Stimulated activated CD8-positive, alpha-beta memory T cell treated with anti-CD3 and anti-CD28 coated beads, Interleukin-7, amount 100 ng/mL, for 1 hour (primary cell): Measurements from ENCODE around the gene RAD9B.
"Not testable (repeated sequence)": the region's sequence is repeated elsewhere in the genome, so short reads cannot be mapped to it uniquely, and the experiment has no call there.

Experiments
- DNase-seq, 2 donors: peaks; one replicate each; pipeline ENCODE4 v3.0.0-alpha.2; 2020; ENCODE audit warnings: low read depth in 2 of 2

RAD9B gene

DNA sequence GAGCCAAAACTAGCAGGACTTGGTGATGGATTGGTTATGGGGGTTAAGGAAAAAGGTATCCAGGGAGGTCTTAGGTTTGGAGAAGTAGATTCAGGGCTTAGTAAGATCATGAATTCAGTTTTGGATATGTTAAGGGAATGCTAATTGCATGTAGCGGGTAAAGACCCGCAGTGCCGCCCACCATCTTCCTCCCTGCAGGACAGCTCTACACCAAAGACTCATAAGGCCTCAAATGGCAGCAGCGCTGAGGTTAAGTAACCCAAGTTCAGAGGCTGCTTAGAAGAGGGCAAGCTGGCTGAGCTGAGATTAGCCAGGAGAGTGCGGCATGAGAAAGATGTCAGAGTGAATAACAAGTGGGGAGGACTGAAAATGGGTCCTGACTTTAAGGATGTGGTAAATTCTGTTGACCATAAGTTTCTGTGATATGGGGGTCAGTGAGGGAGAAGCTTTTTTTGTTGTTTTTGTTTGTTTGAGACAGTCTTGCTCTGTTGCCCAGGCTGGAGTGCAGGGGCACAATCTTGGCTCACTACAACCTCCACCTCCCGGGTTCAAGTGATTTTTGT is 26.2 kb downstream of the RAD9B start:
- no peak for DNase-seq

DNA sequence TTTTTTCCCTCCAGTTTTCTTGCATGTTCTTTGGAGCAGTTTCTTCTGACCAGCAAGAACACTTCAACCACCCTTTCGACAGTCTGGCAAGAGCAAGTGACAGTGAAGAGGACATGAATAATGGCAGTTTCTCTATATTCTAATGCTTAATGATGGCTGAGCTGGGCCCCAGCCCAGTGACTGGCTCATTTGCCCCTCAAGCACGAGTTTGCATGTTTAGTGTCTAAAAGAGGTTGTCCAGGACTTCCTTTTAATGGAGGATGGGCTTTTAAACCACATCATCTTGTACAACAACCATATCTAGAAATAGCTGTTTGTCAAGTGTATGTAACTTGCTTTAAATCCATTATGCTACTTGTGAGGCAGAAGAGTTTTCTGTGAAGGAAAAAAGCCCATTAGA is 28.4 kb downstream of the RAD9B start:
- DNase-seq = no peak

DNA sequence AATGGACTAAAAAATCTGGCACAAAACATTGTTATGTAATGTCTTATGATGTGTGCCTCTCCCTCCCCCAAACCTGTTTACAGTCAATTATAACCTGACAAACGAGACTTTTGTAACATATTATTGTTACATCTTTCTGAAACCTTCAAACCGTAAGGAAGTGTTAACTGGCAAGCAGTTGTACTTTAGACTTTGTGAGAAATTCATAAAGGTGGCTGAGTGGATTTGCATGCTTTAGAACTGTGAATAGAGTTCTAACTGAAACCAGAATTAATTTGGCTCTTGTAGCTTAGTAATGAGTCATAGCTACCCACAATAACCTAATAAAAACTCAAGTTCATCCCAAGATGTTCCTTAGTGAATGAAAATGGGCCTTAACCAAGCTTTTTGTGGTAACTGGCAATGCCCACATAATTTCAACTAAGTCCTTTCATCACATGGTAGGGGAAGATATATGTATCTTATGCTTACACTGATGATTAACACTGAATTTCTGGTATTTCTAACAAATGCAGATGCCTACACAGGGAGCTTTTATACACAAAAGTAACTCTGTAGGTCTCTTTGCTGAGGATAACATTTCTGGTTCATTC is 29.7 kb downstream of the RAD9B start:
- DNase-seq = no peak

GRCh38 chr12:110532644-110533043 is 30.5 kb downstream of the RAD9B start:
- no peak for DNase-seq

GRCh38 chr12:110533607-110534006 is 31.5 kb downstream of the RAD9B start:
- no peak for DNase-seq

DNA sequence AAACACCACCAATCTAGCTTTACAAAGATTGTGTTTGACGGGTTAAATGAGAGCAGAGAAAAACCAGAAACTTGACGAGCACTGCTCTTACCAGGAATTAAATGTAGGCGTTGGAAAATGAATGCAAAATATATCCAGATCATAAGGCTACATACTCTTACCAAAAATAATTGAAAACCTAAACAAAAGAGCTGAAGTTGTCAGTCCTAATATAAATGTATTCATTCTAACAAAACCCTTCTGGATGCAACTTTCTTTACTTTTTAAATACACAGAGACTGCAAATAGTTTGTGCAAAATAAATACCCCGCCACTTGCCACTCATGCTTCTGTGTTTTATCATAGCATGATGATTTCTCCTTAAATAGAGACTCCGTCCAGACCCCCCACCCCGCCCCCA is 32.7 kb downstream of the RAD9B start:
- DNase-seq = no peak

DNA sequence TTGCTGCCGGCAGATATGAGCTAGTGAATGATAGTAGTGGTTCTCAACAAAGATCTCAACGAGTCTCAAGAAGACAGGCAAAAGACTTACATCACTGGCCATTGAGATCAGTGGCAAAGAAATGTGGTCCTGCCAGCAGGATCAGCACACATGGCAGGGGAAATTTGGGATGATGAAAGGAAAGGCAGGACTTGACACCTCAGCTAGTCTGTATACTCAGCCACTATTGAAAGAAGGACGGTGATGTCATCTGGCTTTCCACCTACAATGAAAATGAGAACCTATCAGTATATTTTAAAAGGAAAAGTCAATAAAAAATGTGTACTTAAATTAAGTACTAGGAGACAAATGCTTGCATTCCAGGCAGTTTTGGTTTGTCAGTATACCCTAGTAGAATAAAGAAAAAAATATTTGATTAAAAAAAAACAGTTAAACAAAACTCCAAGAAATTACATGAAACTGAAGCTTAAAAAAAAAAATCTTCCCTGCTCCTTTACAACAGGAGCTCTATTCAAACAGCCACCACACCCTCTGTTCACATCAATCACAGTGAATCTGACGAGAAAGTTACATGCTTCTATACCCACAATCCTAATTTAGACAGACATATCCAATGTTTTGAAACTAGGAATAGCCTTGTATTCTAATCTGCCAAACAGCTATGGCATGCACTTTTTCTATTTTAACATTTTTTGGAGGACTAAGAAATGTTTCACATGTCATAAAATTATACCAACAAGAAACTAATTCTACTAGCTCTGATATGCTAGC is 34.9 kb downstream of the RAD9B start:
- DNase-seq = no peak

DNA sequence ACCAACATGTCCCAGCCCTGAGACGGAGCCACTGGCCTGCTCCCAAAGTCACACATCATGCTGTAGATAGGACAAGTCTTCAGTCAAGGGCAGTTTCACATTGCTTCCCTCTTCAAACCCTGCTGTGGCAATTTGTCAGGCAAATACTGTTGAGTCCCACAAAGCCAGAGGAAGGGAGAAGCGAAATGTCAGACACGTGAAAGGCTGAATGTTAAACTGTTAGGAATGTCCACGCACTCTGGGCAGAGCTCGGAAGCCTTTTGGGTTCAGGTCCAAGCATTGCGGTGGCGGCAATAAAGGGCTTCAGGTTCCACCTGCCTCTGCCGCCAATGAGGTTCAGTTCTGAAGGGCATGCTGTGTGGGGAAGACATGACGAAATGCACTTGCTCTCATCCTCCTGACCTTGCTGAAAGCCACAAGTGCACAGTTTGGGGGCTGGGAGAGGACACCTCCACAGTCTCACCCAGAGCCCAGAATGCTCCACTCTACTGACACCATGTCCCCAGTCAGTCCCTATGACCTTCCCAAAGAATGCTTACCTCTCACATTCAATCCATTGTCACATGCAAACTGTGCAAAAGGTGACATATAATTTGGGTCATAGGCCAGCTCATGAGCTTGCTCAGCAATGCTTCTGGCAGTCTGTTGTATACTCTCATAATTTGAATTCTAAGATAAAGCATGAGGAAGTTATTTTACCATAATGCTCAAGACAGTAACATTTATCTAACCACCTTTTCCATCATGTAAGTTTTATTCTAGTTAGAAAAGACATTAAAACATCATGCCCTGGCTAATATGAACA is 35.7 kb downstream of the RAD9B start:
- no peak for DNase-seq

DNA sequence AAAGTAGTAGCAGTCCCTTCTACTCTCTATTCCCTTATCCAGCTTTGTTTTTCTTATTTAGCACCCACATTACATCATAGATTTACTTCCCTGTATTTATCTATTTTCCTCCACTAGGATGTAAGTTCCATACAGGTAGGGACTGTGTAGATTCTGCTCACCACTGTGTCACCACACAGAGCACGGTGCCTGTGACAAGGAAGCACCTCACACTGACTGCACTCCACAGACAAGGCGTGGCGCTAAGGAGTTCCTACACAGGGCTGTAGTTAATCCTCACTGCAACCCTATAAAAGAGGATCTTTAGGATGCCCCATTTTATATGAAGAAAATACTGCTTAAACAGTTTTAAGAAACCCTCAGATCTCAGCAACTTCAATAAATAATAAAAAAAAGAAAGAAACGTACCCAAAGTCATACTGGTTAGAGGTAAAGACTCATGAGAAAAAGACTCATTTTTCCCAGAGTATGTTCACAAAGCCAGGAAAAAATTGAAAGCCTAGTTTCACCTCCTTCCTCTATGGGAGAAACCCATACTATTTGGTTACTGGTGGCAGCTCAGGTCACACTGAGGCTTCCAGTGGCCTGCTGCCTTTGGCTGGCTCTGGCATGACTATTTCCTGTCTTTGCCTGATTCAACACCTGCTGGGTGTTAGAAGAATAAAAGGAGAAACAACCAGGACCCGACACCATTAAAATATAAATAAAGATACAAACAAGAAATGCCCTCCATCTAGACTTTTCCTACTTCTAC is 36.9 kb downstream of the RAD9B start:
- no peak for DNase-seq

GRCh38 chr12:110540048-110540447 is 37.9 kb downstream of the RAD9B start:
- no peak for DNase-seq

DNA sequence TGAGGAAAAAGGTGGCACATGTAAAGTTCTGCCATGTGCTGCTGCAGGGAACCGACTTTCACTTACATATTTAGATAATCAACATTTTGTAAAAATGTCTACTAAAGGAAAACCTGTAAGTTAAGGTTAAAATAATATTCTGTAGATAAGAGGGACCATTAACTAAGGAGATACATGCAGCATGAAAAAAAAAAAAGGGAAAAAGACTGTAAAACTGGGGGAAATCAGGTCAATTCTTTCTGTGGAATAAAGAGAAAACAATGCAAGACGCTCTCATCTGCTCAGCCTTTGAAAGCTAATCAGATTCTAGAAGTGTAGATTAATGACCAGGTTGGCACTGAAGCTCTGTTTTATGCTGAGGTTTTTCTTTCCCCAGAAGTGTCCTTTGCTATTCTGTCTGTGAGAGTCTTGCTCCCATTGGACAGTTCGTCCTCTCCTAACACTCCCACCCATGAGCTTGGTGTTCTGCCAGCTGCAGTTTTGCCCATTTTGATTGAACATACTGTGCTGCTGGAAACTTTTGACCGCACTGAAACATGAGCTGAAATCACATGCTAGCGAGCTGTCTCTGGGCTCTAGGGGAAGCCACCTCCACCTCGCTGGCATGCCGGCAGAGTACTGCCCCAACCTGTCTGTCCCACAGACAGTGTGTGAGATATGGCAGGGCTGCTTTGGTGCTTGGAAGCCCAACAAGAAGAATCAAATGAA is 41.3 kb downstream of the RAD9B start:
- DNase-seq = no peak

DNA sequence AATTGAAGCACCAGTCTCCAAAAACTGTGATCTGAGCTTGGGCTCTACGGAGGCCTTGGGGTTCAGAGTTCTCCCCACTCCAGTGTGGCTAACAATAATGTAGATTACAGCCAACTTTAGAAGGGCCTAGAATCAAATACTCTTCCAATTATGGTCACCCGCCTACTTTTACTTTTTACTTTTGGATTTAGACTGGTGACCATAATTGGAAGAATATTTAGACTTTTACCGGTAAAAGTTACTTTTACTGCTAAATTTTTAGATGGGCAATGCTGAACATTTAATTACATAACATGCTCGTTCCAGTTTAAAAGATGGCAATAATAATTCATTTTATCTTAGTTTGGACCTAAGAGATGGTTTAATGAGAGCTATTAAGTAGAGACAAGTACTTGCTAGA is 41.8 kb downstream of the RAD9B start:
- no peak for DNase-seq

- not testable (repeated sequence) for DNase-seq
These were observed 43.1 kb downstream of the RAD9B start for GRCh38 chr12:110545259-110545658.

DNA sequence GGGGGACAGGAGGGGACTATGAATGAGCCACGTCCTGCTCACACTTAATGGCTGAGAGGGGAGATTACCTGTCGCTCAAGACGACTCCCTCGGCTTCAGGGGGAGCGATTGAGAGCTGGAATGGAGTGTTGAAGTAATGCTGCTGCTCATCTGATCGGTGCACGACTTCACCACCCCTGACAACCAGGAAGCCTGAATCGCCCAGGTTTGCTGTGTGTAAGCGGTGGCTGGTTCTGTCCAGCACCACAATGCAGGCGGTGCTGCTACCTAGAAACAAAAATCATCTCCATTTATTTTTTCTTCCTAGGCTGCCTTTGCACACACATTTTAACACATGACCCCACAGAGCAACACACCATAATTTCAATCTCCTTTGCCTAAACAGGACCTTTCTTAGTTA is 43.7 kb downstream of the RAD9B start:
- no peak for DNase-seq

DNA sequence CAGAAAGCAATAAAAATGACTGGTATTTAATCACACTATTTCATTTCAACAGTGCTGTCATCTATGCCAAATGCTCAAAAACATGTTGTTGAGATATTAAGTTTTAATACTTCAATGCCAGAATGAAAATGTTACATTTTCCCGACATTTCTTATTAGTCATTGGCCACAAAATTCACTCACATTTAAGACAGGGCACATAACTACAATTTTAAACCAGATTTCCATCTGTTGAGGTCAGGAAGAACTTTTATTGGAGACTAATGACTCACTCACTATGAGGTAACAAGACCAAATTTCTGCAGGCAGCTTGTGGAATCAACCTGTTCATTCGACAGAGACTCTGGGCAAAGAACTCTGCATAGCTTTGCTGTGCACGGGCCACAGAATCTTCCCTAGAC is 44.2 kb downstream of the RAD9B start:
- DNase-seq = no peak

DNA sequence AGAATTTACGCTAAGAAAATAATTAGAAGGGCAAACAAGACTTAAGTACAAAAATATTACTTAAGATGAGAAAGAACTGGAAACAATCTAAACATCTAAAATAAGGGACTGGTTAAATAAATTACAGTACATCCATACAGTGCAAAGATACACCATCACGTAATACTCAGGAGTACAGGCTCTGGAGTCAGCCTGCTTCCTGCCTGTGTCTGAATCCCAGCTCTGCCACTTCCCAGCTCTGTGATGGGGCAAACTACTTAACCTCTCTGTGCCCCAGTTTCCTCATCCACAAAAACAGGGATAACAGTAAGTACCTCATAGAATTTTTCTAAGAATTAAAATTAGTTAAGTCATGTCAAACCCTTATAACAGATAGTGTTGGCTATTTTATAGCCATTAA is 45.0 kb downstream of the RAD9B start:
- no peak for DNase-seq

DNA sequence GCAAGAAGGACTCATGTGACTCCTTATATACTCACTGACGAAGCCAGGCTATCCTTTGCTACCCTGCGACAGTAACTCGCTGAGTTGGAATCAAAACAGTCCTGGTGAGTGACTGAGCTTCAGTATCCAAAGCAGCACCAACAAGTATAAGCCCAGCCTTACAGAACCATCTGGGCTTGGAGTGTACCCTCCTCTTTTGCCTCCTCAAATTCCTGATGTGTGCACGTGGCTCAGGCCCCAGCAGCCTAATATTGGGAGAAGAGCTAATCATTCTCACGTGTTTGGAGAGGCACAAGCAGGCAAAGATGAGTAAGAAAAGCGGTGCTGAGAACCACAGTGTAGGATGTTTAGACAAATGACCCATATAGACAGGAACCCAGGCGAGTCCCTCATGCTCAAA is 46.5 kb downstream of the RAD9B start:
- no peak for DNase-seq

DNA sequence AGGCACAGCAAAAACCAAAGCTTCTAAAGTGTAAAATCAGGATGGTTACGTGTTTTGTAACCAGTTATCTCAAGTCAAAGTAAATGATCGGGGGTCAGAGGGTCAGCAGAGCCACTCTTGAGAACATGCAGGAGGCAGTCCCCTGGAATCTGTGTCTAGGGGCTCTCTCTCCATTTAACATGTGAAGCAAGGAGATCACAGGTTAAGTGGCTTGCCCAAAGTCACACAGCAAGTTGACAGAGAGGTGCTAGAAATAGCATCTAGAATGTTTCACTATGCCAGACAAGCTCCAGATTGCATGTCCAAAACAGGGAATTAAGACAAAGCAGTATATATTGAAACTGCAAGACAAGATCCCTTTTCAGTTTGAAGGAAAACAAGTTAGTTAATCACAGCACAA is 47.6 kb downstream of the RAD9B start:
- DNase-seq = no peak

DNA sequence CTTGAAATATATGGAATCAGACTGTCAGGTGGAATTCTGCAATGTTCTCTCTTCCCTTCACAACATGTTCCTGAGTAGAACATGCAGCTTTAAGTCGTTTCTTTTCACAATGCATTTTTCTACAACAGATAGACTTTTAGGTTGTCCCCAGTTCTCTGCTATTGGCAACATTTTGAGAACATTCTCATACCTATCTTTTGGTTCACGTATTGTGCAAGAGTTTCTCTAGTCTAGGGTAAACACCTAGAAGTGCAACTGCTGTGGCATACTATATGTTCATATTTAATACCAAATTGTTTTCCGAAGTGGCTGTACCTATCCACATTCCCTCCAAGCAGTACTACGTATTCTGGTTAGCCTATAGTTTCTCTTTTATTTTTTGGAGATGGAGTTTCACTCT is 48.9 kb downstream of the RAD9B start:
- DNase-seq = no peak
